Tibial nerve (tissue), 4 donors: ENCODE measurements around the gene NHERF2.

Source experiments
- EP300 ChIP-seq, 2 donors: sonication (generic); formaldehyde crosslinking; IDR thresholded peaks; one replicate each; pipeline ENCODE4 v1.6.1; 2017; ENCODE audit warnings: antibody characterized with exemption in 2 of 2, mild to moderate bottlenecking in 1 of 2
- POLR2A ChIP-seq, 2 donors: fragments of 450-650 bp; IDR thresholded peaks; one replicate each; pipeline ENCODE4 v1.6.1; 2017; ENCODE audit warnings: antibody characterized with exemption in 2 of 2, mild to moderate bottlenecking in 2 of 2, moderate library complexity in 2 of 2
- TF ChIP-seq, protein P1 (sequence below), 5 experiments: fragments of 200-600 bp in 3 of 5; fragments of 450-650 bp in 2 of 5; sonication (generic) in 3 of 5; IDR thresholded peaks; one replicate each; pipeline ENCODE4 v1.5.1; 2016 to 2019; ENCODE audit warnings: antibody characterized with exemption in 5 of 5, mild to moderate bottlenecking in 3 of 5, moderate library complexity in 2 of 5

DNA sequence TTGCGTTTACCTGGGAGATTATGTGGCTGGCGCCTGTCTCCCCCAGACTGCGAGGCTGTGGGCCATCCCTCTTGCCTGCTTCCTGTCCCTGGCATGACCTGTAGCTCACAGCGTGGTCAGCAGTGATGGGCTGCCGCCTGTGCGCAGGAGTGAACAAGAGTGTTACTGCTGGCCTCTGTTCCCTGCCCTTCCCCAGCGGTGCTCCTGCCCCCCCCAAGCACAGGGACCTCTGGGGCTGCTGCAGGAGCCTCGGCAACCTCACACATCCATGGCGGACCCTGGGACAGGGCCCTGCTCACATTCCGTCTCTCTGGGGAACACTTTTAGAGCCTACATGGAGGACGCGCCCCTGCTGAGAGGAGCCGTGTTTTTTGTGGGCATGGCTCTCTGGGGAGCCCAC lies 31.7 kb downstream of the NHERF2 start:
- TF ChIP-seq POLR2A (IDR thresholded peaks at IDR 0.05): no peak
- TF ChIP-seq, protein P1, sequence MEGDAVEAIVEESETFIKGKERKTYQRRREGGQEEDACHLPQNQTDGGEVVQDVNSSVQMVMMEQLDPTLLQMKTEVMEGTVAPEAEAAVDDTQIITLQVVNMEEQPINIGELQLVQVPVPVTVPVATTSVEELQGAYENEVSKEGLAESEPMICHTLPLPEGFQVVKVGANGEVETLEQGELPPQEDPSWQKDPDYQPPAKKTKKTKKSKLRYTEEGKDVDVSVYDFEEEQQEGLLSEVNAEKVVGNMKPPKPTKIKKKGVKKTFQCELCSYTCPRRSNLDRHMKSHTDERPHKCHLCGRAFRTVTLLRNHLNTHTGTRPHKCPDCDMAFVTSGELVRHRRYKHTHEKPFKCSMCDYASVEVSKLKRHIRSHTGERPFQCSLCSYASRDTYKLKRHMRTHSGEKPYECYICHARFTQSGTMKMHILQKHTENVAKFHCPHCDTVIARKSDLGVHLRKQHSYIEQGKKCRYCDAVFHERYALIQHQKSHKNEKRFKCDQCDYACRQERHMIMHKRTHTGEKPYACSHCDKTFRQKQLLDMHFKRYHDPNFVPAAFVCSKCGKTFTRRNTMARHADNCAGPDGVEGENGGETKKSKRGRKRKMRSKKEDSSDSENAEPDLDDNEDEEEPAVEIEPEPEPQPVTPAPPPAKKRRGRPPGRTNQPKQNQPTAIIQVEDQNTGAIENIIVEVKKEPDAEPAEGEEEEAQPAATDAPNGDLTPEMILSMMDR (IDR thresholded peaks at IDR 0.05): no peak
- TF ChIP-seq EP300 (IDR thresholded peaks at IDR 0.05): no peak
